NCI-H2107 treated with DMSO at 0.1 percent for 48 hours (cell line): ENCODE results near the gene LPCAT4.

Source experiments
- DNase-seq: peaks from one replicate; lab custom pipeline; 2025; ENCODE audit not compliant: unreplicated experiment; lab: John Stamatoyannopoulos, UW

Gene LPCAT4

GRCh38 chr15:34337557-34338306 is 29.3 kb downstream of the LPCAT4 start, which contains the start of gene SLC12A6:
TSS of gene SLC12A6 (minus strand) at chr15:34337781. CDS start at chr15:34336680, 1,101 bp downstream.
- peak; percentile 65 for DNase-seq

- peak; percentile 9 for DNase-seq
Observed at GRCh38 chr15:34336991-34337556, 29.9 kb downstream of the LPCAT4 start.

DNA sequence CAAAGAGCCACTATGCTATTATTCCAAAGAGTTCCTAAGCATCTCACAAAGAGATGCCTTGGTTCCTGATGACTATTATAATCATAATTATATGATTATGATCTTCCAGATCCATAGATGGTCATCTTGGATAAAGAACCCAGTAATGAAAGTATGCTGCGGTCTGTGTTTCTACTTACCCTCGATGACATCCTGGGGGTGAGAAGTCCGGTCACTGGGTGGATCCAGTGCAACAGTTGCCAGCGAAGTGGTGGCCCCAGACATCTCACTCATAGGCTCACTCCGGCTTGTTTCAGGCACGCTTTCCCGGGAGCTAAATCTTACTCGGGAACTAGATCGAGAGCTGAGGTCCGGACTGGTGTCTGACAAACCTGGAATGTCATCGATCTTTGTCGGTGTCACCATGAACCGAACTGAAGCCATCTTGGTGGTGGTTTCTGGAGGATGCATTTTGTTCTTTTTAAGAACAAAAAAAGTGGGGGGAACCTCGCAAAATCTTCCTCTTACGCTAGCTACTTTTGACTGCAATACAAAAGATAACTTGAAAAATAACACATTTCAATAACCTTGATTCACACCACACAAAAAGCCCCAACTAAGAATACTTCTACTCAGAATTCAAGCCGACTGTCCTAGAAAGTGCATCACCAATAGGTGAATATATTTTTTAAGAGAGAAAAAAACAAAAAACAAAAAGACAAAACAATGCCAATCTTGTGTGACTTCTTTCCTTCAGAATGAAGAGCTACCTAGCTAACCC is 30.6 kb downstream of the LPCAT4 start:
- peak; percentile 2 for DNase-seq

GRCh38 chr15:34335176-34336032 is 31.6 kb downstream of the LPCAT4 start:
- peak; percentile 9 for DNase-seq

- DNase-seq: no peak
Observed at GRCh38 chr15:34334672-34335071, 32.3 kb downstream of the LPCAT4 start.

DNA sequence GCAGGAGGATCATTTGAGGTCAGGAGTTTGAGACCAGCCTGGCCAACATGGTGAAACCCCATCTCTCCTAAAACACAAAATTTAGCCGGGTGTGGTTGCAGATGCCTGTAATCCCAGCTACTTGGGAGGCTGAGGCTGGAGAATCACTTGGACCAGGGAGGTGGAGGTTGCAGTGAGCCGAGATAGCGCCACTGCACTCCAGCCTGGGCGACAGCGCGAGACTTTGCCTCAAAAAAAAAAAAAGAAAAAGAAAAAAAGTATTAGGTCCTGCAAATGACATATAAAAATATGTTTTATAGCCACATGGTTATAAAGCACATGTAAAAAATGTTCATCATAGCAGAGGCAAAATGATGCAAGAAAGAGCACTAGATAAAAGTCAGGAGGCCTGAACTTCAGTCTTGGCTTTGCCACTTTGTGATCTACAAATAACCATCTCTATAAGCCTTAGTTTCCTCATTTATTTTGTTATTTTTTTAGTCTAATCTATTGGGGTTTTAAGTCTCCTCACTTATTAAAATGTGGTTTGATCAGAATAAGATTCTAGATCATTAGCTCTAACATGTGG is 34.4 kb downstream of the LPCAT4 start:
- no peak for DNase-seq

DNA sequence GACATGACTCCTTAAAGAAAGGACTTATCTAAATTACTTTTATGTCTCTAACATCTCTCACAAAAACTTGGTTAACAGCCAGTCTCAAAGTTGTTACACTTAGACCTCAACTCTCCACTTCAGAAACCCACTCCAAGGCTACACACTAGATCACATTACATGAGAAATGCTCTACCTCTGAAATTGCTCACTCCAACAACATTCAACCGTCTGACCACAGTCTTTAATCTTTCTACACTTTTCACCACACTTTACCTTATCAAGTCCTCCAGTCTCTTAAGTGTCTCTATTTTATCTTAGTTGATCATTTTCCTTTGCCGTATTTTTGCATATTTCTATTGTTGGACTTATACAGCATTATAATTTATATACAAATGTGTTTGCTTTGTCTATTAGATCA is 35.2 kb downstream of the LPCAT4 start:
- DNase-seq: peak; percentile 28

- no peak for DNase-seq
Observed at GRCh38 chr15:34330279-34330678, 36.7 kb downstream of the LPCAT4 start.

DNA sequence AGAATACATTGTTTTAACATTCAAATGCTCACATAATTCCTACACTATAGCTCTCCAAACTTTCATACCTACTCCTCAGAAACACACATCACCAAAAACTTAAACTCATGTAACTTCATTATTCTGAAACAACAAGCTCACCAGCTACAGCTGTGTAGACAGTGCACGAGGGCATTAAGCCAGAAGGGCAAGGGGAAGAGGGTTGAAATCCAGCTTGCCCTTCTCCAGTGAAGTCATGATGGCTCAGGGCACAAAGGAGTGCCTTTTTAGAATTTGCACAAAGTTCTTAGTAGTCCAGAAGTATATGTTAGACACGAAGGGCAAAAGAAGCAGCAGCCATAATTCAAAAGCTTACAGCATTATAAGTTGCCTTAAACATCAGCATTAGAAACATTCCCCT is 38.0 kb downstream of the LPCAT4 start:
- no peak for DNase-seq

DNA sequence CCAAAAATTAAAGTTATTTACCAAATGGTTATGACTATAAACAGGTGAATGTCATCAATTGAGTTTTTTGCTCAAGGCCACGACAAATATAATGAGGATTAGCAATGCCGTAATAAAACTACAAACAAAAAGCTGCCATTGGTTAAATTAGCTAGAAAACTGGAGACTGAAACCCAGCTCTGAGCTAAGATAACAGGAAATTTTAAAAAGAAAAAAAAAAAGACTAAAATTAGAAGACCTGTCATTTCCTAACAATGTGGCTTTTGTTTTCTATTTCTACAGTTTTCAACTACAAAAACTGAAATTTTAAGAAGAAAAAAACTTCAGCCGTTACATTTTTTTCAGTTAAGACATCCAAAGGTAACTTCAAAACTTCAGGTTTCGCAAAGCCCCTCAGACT is 39.1 kb downstream of the LPCAT4 start:
- DNase-seq: no peak

DNA sequence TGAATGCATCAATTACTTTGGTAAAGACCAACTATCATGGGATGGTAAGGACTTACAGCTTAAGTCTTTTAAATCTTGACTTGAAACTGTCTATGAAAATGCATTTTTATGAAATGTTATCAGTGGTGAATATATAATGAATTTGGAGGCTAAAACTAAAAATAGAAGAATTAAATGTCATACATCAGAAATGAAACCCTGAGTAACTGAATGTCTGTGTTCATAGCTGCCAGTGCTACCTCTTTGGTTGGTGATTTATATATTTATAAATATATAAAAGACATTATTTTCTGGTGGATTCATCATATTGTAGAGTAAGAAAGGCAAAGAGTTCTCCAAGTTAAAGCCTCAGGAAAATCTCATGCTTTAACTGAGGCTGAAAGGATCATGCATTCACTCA is 41.6 kb downstream of the LPCAT4 start:
- no peak for DNase-seq

DNA sequence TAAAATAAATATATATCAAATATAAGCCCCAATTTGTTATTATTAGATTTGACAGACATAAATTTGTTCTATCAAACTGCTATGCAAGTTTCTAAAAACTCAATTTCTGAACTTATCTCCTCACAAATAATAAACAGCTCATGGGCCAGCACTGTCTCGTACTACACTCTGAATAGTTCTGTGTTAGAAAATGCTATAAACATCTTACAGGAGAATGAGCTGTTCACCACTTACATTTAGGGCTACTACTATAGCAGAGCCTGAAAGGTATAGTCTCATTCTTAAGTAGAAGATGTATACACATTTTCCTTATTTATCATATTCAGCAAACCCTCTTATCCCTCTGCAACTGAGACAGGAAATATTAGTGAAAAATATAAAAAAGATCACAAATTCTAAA is 42.1 kb downstream of the LPCAT4 start:
- DNase-seq: no peak

DNA sequence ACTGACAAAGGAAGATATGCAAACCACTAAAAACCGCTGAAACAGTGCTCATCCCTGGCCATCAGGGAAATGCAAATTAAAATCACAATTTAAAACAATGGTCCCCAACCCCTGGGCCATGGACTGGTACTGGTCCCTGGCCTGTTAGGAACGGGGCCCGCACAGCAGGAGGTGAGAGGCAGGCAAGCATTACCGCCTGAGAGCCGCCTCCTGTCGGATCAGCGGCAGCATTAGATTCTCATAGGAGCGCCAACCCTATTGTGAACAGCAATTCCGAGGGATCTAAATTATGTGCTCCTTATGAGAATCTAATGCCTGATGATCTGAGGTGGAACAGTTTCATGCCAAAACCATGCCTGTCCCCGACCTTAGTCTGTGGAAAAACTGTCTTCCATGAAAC is 43.8 kb downstream of the LPCAT4 start:
- no peak for DNase-seq

DNA sequence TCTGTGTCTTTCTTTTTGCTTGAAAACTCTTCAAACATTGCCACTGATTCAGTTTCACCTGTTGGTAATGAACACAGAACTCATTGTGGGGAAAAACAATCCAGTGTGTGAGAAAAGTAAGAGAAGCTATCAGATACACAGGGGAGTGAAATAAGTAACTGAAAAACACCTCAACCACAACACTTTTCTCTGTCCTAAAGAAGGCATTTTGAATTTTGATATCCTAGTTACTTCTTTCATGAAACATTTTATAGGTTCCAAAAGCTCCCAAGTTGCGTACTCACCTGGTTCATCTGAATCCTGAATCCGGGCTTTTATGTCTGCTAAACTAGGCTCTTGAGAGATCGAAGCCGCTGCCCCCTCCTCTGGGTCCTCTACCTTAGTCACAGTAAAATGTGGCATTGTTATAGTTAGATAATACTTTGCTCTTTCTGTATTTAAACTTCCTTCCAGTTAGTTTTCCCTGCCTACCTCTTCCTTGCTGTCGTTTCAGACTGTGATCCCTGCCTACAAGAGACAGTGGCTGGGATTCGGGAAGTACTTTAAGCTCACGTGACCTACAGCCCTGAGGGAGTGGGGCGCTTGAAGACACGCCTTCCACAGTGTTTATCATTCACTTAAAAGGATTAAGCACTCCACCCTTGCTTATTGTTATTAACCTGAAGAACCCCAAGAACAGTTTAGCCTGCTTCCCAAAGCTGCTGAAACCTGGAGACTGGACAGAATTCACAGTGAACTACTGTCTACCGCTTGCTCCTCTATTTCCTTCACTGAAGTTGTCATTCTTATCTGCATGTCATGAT is 48.5 kb downstream of the LPCAT4 start:
- DNase-seq: peak; percentile 20

DNA sequence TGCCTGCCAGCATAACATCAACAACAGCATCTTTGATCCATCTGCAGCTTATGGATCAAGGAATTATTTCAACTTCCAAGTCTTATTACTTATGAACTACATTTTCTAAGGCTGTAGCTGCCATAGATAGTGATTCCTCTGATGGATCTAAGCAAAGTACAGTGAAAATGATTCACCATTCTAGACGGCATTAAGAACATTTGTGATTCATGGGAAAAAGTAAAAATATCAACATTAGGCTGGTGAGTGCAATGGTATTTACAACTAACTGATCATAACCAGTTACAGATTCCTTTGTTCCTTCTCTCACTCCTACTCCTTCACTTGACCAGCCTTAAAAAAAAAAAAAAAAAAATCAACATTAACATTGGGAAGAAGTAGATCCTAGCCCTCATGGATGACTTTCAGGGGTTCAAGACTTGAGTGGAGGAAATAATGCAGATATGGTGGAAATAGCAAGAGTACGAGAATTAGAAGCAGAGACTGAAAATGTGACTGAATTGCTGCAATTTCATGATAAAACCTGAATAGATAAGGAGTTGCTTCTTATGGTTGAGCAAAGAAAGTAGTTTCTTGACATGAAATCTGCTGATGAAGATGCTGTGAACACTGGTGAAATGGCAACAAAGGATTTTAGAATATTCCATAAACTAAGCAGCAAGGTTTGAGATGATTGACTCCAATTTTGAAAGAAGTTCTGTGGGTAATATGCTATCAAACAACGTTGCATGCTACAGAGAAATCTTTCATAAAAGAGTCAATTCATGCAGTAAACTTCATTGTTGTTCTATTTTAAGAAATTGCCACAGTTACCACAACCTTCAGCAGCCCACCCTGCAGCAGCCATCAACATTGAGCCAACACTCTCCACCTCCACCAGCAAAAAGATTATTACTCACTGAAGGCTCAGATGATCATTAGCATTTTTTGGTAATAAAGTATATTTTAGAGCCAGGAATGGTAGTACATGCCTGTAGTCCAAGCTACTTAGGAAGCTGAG is 52.2 kb downstream of the LPCAT4 start:
- DNase-seq: no peak

DNA sequence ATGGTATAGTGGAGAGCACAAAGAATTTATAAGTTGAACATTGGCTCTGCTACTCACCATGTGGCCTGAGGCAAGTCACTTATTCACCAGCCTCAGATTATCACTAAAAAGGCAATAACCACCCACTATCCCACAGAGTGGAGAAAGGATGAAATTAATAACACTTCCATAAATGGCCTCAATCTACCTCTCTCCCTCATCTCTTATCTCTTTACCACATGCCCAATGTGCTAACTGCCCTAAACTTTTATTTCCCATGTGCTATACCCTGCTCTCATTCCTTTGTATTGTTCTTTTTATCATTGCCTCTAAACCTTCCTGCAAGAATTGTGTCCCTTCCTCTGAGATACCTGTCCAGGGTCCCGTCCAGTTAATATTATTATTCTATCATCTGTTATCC is 55.4 kb downstream of the LPCAT4 start:
- no peak for DNase-seq
